Muscle layer of colon (tissue), 2 donors: Measurements from ENCODE around the gene MMP11.

ENCODE experiments used
- H3K27ac ChIP-seq: one replicate; pipeline ENCODE4 v1.7.0; 2013; ENCODE audit warnings: low read depth, mild to moderate bottlenecking, low read length, moderate library complexity
- H3K27me3 ChIP-seq, 2 donors: one replicate each; pipeline ENCODE4 v1.7.0; 2013; ENCODE audit warnings: low read length in 2 of 2, mild to moderate bottlenecking in 2 of 2; ENCODE audit not compliant: insufficient read depth in 2 of 2, control insufficient read depth in 1 of 2
- H3K36me3 ChIP-seq: one replicate; pipeline ENCODE4 v1.7.0; 2013; ENCODE audit warnings: mild to moderate bottlenecking, low read length; ENCODE audit not compliant: insufficient read depth
- H3K4me1 ChIP-seq: one replicate; pipeline ENCODE4 v1.7.0; 2013; ENCODE audit warnings: mild to moderate bottlenecking, low read length; ENCODE audit not compliant: insufficient read depth
- H3K4me3 ChIP-seq, 2 donors: one replicate each; pipeline ENCODE4 v1.7.0; 2013; ENCODE audit warnings: low read length in 2 of 2, low read depth in 1 of 2, mild to moderate bottlenecking in 1 of 2, moderate library complexity in 1 of 2
- H3K9ac ChIP-seq: one replicate; pipeline ENCODE4 v1.7.0; 2013; ENCODE audit warnings: low read length
- H3K9me3 ChIP-seq: one replicate; pipeline ENCODE4 v1.7.0; 2013; ENCODE audit warnings: mild to moderate bottlenecking, low read length
- donor health status: abdominal sarcoma.
- donor health status: Adenocarcinoma of cecum.

Gene MMP11

DNA sequence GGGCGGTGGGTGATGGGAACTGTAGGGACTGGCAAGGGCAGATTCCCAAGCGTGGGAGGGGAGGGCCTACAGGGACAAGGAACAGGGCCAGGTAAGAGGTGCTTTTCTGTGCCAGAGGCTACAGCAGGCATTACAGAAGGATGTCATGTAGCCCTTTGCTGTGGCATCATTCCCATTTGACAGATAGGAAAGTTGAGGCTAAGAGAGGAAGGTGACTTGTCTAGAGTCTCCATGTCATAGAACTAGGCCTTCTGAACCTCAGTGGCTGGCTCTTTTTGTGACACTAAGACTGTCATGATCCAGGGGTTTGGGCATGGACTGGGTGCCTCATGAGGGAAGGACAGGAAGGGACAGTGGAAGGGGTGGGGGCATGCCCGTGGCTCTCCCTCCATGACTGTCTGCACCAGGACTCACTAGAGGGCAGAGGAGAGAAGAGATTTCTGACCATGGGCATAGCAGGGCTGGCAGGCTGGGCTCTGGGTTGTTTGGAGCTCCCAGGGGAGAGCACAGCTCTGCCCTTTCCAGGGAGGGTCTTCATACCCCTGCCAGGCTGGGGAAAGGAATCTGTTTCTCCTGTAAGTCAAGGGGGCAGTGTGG, 3.2 kb downstream of the MMP11 start:
- no peak overlapping the region for H3K4me3 ChIP-seq
- no peaks in the 10 kb centered on the region for H3K9me3 ChIP-seq
- no peaks in the 10 kb centered on the region for H3K27me3 ChIP-seq
- H3K36me3 ChIP-seq: no peaks in the 10 kb centered on the region
- H3K9ac ChIP-seq: no peak overlapping the region
- H3K27ac ChIP-seq: no peak overlapping the region
- peaks cover 35% of the 10 kb centered on the region for H3K4me1 ChIP-seq

DNA sequence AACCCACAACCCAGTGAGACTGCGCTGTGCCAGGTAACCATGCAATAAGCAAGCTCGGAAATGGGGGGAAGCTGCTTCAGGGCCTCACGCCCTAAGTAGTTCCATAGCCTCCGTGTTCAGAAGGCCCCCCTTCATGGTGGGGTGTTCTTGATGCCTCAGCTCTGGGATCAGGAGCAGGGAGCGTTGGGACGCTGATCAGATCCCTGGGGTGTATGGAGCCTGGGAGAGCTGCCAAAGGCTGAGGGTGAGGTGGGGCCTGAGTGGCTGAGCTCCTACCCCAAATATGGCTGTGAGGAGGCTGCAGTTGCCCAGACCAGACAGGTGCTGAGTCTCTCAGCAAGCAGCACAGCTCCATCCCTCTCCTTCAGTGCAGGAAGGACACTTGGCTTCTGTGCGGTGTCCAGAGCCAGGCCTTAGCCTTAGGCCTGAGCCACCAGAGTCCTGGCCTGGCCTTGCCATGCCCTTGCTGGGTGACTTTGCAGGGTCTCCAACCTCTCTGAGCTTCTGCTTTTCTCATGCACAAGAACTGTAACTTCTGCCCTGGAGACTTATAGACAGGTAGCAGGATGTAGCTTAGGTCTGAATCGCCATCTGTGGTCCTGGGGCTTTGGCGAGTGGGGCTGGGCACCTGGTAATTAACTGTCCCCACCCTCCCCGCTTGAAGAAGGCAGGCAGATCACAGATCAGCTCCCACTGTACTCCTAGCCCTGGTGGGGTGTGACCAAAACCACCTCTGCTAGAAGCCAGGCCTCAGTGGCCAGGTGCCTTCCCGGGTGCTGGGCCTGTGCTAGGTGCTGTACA, 5.3 kb downstream of the MMP11 start:
- H3K4me1 ChIP-seq: peaks cover 35% of the 10 kb centered on the region
- H3K27me3 ChIP-seq: no peaks in the 10 kb centered on the region

DNA sequence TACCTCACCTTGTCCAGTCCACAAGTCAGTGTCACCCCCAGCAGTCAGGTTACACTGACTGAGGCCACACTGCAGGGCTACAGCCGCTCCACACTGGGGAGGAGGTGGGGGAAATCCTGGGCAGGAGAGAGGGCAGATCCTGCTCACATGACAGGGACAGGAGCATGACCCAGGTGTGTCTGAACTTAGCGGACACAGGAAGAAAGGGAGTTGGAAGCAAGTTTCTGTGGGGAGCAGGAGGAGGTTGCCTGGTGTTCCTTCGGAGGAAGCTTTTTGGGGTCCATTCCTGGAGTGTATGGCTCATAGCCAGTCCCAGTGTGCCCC, 5.9 kb downstream of the MMP11 start:
- no peaks in the 10 kb centered on the region for H3K9me3 ChIP-seq
- peaks cover 6% of the 10 kb centered on the region for H3K36me3 ChIP-seq
- no peaks in the 10 kb centered on the region for H3K27me3 ChIP-seq
- H3K9ac ChIP-seq: no peak overlapping the region
- no peak overlapping the region for H3K4me3 ChIP-seq
- peaks cover 30% of the 10 kb centered on the region for H3K4me1 ChIP-seq
- H3K27ac ChIP-seq: no peak overlapping the region

More for the DNA sequence above, 5.3 kb downstream of the MMP11 start:
- Histone ChIP-seq H3K27ac (peak overlapping the region; percentile 67), H3K4me3 (no peak overlapping the region), H3K9me3 (no peaks in the 10 kb centered on the region), H3K36me3 (peaks cover 6% of the 10 kb centered on the region), H3K9ac (peak overlapping the region; percentile 2)

DNA sequence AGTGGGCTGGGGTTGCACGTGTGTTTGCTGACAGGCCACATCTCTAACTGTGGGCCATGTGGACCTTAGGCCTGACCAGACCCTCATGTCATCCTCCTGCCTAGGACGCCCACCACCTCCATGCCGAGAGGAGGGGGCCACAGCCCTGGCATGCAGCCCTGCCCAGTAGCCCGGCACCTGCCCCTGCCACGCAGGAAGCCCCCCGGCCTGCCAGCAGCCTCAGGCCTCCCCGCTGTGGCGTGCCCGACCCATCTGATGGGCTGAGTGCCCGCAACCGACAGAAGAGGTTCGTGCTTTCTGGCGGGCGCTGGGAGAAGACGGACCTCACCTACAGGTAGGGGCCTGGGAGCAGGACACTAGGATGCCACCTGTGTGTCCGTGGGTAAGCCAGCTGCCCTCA, 6.4 kb downstream of the MMP11 start:
- Histone ChIP-seq H3K9ac (no peak overlapping the region), H3K27me3 (no peaks in the 10 kb centered on the region), H3K27ac (no peak overlapping the region), H3K9me3 (no peaks in the 10 kb centered on the region), H3K4me1 (peaks cover 25% of the 10 kb centered on the region), H3K4me3 (no peak overlapping the region), H3K36me3 (peaks cover 6% of the 10 kb centered on the region)

DNA sequence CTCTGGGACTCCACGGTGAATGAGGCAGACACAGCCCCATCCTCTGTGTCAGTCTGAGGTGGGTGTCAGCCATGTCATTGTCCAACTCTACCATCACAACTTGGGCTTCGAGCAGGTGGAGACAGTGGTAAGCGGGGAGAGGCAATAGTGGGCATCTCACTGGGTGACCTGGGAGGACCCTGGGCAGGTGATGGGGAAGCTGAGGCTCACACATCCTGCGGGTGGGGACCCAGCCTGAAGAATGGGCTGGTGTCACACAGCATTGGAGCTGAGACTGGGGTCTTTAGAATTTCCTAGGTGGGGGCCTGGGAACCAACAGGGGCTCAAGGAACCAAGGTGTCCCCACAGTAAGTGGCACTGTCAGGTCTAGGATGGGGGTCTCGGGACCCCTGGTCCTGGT, 7.1 kb downstream of the MMP11 start:
- Histone ChIP-seq H3K4me3 (no peak overlapping the region), H3K36me3 (peaks cover 6% of the 10 kb centered on the region), H3K9me3 (no peaks in the 10 kb centered on the region), H3K27ac (no peak overlapping the region), H3K9ac (no peak overlapping the region), H3K4me1 (peaks cover 18% of the 10 kb centered on the region), H3K27me3 (no peaks in the 10 kb centered on the region)

DNA sequence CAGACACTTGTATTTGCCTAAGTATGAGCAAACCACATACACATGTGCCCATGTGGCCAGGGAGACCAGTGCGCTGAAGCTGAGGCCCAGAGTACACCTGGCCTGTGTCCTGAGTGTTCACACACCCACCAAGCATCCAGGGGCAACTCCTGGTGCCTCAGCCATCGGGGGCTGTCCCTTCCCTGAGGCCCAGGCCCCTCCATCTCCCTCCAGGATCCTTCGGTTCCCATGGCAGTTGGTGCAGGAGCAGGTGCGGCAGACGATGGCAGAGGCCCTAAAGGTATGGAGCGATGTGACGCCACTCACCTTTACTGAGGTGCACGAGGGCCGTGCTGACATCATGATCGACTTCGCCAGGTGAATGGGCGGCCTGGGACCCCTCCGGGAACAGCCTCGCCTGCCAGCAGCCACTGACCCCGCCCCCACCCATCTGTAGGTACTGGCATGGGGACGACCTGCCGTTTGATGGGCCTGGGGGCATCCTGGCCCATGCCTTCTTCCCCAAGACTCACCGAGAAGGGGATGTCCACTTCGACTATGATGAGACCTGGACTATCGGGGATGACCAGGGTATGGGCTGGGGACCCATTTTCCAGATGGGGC, 7.6 kb downstream of the MMP11 start:
- Histone ChIP-seq H3K27me3 (no peaks in the 10 kb centered on the region), H3K4me3 (no peak overlapping the region), H3K4me1 (peaks cover 13% of the 10 kb centered on the region), H3K9ac (no peak overlapping the region), H3K36me3 (peaks cover 6% of the 10 kb centered on the region), H3K27ac (no peak overlapping the region), H3K9me3 (no peaks in the 10 kb centered on the region)

DNA sequence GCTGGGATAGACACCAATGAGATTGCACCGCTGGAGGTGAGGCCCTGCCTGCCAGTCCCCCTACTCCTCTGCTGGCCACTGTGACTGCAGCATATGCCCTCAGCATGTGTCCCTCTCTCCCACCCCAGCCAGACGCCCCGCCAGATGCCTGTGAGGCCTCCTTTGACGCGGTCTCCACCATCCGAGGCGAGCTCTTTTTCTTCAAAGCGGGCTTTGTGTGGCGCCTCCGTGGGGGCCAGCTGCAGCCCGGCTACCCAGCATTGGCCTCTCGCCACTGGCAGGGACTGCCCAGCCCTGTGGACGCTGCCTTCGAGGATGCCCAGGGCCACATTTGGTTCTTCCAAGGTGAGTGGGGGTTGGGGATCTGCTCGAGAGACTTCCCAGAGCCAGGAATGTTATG, 8.4 kb downstream of the MMP11 start:
- Histone ChIP-seq H3K9ac (no peak overlapping the region), H3K4me1 (peaks cover 10% of the 10 kb centered on the region), H3K9me3 (no peaks in the 10 kb centered on the region), H3K27me3 (no peaks in the 10 kb centered on the region), H3K27ac (no peak overlapping the region), H3K36me3 (peaks cover 6% of the 10 kb centered on the region), H3K4me3 (no peak overlapping the region)

DNA sequence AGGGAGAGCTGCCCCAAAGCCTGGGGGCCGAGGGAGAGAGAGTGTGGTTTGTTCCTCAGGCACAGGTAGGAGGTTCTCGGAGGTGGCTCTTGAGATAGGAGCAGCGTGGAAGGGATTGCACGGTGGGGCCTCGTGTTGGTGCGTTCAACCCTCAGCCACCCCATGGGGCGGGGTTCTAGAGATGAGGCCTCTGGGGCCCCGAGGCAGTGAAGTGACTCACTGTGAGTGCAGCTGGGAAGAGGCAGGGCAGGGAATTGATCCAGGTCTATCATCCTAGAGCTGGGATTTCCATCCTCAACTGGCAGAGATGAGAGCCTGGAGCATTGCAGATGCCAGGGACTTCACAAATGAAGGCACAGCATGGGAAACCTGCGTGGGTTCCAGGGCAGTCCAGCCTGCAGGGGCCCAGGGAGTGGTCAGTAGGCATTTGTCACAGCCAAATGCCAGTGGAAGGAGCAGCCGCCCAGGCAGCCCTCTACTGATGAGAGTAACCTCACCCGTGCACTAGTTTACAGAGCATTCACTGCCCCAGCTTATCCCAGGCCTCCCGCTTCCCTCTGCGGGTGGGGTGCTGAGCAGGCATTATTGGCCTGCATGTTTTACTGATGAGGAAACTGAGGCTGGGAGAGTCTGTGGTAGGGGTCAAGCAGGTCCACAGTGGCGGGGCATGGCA, 9.0 kb downstream of the MMP11 start:
- no peaks in the 10 kb centered on the region for H3K9me3 ChIP-seq
- H3K36me3 ChIP-seq: peaks cover 6% of the 10 kb centered on the region
- no peak overlapping the region for H3K4me3 ChIP-seq
- H3K27ac ChIP-seq: no peak overlapping the region
- H3K9ac ChIP-seq: no peak overlapping the region
- peaks cover 16% of the 10 kb centered on the region for H3K4me1 ChIP-seq
- H3K27me3 ChIP-seq: no peaks in the 10 kb centered on the region

DNA sequence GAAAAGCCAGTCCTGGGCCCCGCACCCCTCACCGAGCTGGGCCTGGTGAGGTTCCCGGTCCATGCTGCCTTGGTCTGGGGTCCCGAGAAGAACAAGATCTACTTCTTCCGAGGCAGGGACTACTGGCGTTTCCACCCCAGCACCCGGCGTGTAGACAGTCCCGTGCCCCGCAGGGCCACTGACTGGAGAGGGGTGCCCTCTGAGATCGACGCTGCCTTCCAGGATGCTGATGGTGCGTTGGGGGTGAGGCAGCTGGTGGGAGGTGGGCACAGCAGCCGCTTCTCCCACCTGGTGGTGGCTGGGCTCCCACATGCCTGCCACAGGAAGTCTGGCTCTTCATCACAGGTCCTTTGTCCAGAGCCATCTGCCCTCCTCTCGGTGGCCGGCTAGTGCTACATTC, 9.6 kb downstream of the MMP11 start:
- peaks cover 16% of the 10 kb centered on the region for H3K4me1 ChIP-seq
- H3K4me3 ChIP-seq: no peak overlapping the region
- peaks cover 6% of the 10 kb centered on the region for H3K36me3 ChIP-seq
- H3K9ac ChIP-seq: no peak overlapping the region
- no peak overlapping the region for H3K27ac ChIP-seq
- H3K9me3 ChIP-seq: no peaks in the 10 kb centered on the region
- H3K27me3 ChIP-seq: no peaks in the 10 kb centered on the region

DNA sequence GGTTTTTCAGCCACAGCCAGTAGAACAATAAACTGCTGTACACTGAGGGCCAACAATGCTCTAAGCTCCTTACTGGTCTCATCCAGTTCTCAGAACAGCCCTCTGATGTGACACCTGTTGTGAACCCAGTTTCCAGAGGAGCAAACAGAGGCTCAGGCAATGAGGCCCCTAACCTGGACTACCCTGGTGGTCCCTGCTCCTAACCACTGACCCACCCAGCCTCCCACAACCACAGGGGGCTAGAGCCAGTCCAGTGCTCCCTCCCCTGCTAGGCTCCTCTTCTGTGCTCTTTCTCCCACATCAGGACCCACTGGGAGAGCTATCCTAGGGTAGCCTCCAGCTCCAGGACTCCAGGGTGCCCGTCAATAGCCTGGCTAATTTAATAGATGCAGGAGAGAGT, 10.1 kb downstream of the MMP11 start:
- no peaks in the 10 kb centered on the region for H3K27me3 ChIP-seq
- H3K9ac ChIP-seq: no peak overlapping the region
- peaks cover 15% of the 10 kb centered on the region for H3K4me1 ChIP-seq
- H3K9me3 ChIP-seq: no peaks in the 10 kb centered on the region
- no peak overlapping the region for H3K27ac ChIP-seq
- peaks cover 6% of the 10 kb centered on the region for H3K36me3 ChIP-seq
- no peak overlapping the region for H3K4me3 ChIP-seq

DNA sequence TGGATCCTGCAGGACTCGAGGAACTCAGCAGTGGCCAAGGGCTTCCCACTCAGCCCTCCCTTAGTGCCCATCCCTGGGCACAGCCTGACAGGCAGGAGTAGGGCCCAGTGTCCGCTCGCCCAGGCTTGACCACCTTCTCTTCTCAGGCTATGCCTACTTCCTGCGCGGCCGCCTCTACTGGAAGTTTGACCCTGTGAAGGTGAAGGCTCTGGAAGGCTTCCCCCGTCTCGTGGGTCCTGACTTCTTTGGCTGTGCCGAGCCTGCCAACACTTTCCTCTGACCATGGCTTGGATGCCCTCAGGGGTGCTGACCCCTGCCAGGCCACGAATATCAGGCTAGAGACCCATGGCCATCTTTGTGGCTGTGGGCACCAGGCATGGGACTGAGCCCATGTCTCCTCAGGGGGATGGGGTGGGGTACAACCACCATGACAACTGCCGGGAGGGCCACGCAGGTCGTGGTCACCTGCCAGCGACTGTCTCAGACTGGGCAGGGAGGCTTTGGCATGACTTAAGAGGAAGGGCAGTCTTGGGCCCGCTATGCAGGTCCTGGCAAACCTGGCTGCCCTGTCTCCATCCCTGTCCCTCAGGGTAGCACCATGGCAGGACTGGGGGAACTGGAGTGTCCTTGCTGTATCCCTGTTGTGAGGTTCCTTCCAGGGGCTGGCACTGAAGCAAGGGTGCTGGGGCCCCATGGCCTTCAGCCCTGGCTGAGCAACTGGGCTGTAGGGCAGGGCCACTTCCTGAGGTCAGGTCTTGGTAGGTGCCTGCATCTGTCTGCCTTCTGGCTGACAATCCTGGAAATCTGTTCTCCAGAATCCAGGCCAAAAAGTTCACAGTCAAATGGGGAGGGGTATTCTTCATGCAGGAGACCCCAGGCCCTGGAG, 10.9 kb downstream of the MMP11 start:
- no peaks in the 10 kb centered on the region for H3K9me3 ChIP-seq
- H3K9ac ChIP-seq: no peak overlapping the region
- H3K27ac ChIP-seq: no peak overlapping the region
- H3K36me3 ChIP-seq: peaks cover 6% of the 10 kb centered on the region
- H3K4me3 ChIP-seq: no peak overlapping the region
- peaks cover 17% of the 10 kb centered on the region for H3K4me1 ChIP-seq
- H3K27me3 ChIP-seq: no peaks in the 10 kb centered on the region
